Hippocampal formation (tissue), 2 donors: Measurements from ENCODE around the gene ATP2B3.

Experiments used
- DNase-seq, 2 donors: peaks; one replicate each; lab custom pipeline; 2025; lab: John Stamatoyannopoulos, UW

The ATP2B3 gene

DNA sequence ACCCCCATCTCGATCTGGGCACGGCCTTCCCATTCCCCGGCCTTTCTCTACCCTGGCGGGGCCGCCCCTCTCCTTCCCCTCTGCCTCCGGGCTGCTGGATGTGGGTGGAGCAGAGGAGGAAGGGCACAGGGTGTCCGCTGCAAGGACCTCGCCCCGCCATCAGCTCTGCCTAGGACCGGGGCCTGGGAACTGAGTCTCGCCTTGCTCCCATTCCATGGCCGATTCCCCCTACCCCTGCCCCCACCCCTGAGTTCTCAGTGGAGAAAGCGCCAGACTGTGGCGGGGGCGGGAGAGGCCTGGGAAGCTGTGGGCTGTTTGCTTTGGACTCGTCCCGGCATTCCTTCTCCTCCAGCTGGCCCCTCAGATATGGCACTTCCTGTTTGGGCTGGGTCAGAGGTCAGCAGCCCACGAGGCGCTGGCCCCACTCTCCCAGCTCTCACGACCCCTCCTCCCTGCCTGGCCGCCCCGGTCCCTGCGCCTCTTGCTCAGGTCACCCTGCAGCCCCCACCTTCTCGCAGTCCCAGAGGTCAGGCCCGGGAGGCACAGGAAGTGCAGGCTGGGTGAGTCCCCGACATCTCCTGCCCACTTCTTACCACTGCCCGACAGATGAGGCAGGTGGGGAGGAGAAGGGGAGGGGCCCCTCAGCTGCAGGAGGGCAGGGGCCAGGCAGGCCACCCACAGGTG lies 29.1 kb upstream of the ATP2B3 start:
- DNase-seq: no peak

DNA sequence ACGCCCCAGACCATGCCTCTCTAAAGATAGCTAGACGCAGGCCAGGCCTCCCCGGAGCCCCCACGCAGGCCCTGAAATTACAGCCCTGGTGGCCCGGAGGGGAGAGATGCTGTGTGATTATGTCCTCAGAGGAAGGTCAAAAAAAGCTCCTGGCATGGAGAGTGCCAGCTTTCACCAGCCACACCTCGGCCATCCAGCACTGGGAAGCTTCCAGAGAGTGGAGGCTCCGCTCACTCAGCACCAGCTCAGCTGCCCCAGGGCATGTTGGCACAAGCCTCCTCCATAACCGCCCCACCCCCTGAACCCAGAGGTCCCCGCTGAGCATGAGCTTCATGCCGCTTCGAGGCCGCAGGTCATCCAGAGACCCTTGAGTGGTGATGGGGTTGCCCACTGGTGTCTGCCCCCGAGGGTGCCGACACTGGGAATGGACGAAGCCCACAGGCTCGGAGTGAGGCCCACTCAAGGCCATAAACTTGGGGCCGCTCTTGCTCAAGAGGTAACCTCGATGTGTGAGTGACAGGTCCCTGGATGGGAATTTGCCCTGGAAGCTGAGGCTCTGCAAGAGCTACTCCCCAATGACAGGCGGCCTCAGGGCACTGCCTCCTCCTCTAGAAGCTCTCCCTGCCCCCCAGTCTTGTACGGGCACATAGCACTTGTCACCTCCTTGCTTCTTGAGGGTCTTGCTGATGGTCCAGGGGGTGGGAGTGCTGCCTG lies 27.1 kb upstream of the ATP2B3 start:
- DNase-seq: no peak

DNA sequence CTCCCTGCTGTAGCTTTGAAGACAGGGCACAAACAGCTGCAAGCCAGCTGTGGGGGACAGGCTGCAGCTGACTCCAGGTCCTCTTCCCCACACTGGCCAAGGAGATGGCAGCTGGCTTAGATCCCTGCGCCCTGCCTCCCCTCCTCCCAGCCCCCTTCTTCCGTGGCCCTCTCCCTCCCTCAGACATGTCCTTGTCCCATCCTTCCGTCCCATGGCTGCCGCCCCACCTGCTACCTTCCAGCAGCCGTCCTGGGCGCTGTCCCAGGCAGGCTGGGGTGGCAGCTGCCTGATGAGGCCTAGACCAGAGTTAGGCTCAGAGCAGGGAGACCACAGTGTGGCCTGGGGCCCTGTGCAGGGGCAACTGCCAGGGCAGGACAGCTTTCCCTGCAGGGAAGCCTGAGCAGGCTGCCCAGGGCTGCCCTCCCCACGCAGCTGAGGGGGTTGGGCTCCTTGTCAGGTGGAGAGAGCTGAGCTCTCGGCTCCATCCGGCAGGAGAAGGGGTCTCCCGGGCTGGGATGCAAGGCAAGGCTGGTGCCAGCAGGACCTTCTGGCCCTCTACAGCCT lies 26.0 kb upstream of the ATP2B3 start:
- no peak for DNase-seq

DNA sequence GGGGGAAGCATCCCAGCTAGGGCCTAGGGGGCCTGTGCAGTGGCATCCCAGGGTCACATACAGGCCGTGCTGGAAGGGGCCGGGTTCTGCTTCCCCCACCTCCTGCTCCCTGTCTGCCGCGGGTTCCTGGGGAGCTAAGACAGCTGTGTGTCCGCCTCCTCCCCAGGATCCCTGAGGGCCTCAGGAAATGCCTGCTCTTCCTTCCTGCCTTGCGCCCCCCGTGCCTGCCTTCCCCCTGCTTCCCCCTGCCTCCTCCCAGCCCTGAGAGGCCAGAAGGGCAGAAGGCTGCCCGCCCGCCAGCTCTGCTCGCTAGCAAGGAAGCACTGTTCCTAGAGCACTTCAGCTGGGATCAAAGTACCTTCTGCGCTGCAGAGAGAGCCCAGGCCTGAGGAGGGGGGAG lies 25.5 kb upstream of the ATP2B3 start:
- no peak for DNase-seq

DNA sequence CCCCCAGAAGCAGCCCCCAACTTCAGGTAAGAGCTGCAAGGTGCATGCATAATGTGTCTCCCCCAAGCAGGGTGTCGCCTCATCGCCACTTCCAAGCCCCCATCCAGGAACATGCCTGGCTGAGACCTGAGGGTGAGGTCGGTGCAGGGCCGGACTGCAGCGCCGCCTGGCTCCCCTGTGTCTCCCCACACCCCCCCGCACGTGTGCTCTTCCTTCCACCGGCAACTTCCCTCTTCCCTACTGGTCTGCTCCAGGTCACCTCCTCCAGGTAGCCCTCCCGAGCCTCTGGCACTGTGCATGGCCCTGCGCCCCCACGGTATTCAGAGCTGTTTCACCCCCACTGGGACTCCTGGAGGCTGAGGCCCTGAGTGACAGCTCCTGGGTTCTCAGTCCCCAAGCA lies 24.9 kb upstream of the ATP2B3 start:
- DNase-seq: no peak

DNA sequence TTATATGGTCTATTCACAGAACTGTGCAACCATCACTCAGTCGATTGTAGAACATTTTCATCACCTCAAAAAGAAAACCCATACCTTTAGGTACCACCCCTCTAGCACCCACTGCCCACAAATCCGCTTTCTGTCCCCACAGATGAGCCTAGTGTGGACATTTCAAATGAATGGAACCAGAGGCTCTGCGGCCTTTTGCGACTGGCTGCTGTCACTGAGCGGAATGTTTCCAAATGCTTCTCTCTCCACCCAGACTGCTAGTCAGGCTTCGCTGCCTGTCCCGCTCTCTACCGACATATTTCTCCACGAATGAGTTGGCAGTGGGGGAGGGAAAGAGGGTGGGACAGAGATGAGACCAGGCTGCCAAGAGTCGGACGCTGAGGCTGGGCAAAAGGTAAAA lies 24.4 kb upstream of the ATP2B3 start:
- DNase-seq: no peak

DNA sequence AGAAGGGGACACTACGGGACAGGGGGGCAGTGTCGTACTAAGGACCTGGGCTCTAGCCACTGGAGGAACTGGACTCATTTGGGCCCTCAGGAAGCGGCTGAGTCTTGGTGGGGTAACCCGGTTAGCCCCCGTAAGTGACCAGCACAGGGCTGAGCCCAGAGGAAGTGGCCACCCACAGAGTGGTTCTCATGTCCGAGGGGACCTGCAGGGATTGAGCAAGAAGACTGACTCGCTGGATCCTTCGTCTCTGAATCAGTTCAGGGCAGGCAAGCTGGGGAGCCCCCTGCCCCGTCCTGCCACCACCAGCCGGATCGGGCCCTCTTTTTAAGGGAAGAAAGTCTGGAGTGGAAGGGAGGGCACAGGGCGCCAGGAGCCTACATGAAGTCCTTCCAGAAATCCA lies 23.4 kb upstream of the ATP2B3 start:
- DNase-seq: no peak

DNA sequence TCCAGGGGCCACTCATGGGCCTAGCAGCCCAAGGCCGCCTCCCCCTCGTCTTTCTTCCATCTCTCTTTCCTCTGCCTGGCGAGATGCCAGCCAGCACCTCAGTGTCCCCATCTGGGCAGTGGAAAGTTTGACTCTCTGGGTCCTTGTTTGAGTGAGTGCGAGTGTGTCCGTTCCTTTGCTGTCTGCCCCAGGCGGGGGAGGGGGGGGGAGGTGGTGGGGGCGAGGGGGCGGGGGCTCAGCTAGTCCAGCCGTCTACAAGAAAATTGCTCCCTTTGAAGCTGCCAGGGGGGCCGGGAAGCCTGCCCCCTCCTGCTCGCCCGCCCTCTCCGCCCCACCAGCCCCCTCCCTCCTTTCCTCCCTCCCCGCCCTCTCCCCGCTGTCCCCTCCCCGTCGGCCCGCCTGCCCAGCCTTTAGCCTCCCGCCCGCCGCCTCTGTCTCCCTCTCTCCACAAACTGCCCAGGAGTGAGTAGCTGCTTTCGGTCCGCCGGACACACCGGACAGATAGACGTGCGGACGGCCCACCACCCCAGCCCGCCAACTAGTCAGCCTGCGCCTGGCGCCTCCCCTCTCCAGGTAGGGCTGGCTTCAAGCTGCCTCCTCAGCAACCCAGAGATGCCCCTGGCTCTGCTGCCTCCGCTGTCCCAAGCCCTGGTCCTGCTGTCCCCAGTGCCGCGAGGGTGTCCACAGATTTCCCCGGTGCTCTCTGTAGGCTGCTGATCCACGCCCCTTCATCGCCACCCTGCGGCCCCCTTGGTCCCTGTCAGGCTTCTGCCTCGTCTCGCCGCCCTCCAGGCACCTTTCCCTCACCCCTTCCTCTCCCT lies 22.7 kb upstream of the ATP2B3 start, which contains the start of gene BGN:
Gene BGN, plus strand, starts transcription at position 440 of the 821 bp plus-strand sequence. CDS start 9,652 bp downstream, outside the sequence.
- DNase-seq: peak; percentile 3 to 27

DNA sequence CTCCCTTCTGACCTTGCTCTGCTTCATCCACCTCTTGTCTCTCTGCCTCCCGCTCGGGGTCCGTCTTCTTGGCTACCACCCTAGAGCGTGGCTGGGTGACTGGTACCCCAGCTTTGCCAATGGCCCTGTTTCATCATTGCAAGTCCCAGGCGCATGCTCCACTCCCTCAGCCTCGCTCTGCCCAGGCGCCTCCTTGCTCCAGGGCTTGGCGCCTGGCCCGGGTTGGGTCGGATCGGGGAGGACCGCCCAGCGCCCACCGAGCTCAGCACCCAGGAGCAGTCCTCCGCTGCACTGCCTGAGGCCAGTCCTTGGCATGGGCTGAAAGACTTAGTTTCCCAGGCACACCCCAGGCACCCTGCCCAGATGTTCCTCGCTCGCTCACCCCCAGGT lies 22.1 kb upstream of the ATP2B3 start:
- DNase-seq: no peak

DNA sequence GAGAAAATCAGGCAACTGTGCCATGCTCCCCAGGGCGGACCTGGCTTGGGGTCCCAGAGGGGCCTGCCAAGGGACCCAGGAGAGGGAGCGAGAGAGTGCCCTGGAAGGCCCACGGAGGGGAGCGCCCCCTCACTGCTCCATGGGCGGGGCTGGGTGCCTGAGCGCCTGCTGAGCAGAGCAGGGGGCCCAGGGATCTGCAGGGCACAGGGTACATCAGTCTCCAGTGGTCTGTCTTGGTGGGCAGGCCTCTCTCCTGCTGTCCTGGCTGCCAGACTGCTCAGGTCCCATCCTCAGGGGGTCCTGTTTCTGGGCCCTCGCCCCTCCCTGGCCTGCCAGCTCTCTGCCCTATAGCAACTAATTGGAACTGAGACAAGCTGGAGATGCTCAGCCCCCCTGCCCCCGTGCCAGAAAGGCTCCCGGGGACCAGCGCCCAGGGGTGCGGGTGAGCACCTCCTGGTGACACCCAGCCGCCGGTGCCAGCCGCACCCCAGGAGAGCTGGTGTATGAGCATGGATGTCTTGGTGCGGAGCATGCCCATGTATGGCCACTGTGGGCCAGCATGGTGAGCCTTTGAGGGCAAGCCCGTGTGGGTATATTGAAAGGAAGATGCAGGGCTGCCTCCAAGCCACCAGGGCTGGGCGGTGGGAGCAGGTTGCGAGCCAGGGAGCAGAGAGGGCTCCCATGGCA lies 21.4 kb upstream of the ATP2B3 start:
- no peak for DNase-seq

DNA sequence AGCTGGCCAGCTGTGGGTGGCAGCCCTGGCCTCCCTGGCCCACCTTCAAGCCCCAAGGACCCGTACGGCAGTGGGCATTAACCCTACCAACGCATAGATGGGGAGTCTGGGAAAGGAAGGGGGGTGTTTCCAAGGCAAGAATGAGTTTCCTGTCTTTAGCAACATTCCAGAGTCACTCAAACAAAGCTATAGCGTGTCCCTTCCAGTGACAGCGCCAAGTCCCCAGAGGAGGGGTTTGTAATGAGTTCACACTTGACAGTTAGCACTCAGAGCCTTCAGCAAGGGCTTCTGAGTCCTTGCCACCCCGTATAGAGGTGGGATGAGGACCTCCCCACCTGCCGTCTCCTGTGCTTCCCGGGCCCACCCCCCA lies 20.9 kb upstream of the ATP2B3 start:
- no peak for DNase-seq

DNA sequence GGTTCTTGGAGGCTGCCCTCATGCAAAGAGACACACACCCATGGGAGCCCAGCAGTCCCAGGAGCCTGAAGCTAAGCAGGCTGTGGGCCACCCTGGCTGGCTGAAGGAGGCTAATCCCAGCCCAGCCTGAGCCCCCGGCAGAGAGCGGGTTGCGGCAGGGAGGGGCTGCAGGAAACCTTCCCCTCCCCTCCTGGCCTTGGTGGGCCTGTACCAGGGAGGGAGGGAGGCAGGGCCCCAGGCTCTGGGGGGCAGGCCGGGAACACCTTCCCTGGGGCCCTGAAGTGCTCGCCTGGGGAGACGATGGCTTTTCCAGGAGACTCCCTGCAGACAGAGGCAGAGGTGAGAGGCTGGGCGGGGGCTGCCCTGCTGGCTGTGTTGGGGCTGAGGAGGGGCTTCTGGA lies 19.0 kb upstream of the ATP2B3 start:
- DNase-seq: no peak

DNA sequence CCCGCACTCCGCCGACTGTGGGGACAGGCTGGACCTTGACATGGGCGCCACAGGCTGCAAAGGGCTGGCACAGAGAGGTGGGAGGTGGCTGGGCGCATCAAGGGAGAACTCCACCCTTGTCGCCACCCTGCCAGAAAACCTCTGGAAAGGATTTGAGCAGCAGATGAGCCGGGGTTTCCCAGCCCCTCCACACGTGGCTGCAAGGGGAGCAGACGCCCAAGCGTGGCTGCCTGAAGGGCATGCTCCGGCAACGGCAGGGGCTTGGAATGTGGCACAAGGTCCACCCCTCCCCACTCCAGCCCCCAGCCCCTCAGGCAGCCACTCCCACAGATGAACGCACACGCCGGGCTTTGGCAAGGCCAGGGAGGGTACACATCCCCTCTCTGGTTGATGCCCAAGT lies 18.1 kb upstream of the ATP2B3 start:
- DNase-seq: no peak

DNA sequence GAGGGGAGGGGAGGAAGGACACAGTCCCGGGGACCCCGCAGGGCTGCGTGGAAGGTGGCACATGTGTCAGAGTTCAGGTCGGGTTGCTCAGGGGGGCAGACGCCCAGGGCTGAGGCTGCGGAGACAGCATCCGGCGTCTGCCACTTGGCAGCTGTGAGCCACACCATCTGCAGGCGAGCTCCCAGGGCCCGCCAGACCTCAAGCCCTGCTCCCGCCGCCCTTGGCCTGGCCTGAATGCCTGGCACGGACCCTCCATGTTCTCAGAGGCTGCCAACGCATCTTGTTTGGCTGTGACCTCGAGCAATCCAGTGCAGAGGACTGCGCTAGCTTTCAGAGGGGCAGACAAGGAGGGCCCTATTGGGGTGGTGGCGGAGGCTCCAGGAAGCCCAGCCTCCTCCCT lies 17.6 kb upstream of the ATP2B3 start:
- peak; percentile 35 to 61 for DNase-seq

DNA sequence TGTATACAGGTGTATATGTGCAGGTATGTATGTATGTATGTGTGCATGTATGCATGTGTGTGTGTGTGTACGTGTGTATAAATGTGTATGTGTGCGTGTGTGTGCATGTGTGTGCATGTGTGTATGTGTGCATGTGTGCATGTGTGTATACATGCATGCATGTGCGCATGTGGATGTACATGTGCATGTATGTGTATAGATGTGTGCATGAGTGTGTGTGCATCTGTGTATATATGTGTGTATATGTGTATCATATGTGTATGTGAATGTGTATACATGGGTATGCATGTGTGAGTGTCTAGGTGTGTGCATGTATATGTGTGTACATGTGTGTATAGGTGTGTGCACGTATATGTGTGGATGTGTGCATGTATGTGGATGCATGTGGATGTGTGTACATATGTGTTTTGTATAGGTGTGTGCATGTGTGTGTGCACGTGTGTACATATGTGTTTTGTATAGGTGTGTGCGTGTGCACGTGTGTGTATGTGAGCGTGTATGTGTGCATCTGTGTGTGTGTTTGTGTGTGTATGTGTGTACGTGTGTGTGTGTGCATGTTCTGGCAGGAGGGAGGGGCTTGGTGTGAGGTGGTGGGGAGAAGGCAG lies 16.7 kb upstream of the ATP2B3 start:
- no peak for DNase-seq

DNA sequence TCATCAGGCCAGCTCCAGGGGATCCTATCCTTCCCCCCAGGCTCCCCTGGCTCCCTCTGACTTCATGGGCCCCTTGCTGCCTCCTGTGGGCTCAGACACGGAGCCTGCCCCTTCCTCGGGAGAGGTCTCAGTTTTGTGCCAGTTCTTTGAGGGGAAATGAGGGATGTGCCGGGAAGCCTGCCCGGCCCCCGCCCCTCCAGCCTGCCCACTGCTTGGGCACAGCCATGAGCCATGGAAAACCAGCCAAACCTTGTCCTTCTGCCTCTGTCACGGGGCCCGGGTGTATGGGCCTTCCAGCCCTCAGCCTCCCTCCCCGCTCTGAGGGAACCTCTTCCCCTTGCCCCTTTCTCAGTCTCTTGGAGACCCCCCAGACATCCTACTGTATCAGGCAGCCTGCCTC lies 15.9 kb upstream of the ATP2B3 start:
- peak in 1 of 2 donors; percentile 9 for DNase-seq

DNA sequence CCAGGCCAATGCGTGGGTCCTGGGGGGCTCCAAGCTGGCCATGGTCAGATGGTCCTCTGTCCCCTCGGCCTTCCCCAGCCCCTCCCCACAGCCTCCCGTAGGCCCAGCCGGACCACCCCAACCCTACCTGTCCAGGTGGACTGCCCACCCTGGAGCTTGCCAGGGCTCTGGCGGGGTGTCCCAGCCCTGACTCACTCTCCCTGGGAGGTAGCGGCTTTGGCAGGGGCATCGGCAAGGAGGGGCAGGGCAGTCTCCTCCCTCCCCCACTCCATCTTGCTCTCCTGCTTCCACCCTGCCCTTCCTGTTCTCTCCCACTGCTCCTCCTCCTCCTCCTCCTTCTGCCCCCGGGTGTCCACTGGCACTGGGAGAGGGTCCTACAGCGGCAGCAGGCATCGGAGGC lies 15.3 kb upstream of the ATP2B3 start:
- DNase-seq: no peak

DNA sequence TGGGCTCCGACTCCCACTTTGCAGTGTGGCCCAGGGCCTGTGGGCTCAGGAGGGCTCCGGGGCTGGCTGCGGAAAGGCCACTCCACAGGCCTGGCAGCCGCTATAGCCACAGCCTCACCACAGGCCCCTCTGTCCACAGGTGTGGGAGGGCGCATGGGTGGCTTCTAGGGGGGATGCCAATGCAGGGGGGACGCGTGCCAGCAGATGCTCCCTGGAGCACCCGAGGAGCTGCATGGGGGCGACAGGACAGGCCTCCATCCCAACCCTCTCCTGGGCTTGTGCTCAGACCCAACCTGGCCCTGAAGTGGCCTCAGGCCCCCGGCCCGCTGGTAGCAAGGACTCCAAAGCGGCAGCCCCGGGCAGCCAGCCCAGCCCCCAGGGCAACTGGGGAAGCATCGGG lies 14.6 kb upstream of the ATP2B3 start:
- DNase-seq: no peak

DNA sequence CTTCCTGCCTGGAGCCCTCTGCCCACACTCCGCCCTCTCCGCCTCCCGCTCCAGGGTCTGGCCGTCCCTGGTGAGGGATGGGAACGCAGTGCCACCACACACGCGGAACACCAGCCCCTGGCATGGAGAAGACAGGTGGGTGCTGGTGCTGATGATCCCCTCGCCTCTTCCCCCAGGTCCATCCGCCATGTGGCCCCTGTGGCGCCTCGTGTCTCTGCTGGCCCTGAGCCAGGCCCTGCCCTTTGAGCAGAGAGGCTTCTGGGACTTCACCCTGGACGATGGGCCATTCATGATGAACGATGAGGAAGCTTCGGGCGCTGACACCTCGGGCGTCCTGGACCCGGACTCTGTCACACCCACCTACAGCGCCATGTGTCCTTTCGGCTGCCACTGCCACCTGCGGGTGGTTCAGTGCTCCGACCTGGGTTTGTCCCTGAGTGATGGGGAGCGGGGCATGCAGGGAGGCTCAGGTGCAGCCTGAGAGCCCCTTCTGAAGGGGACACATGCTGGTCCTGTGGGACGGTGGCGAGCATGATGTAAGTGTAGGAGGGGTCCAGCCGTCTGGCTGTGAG lies 12.9 kb upstream of the ATP2B3 start:
- DNase-seq: no peak

DNA sequence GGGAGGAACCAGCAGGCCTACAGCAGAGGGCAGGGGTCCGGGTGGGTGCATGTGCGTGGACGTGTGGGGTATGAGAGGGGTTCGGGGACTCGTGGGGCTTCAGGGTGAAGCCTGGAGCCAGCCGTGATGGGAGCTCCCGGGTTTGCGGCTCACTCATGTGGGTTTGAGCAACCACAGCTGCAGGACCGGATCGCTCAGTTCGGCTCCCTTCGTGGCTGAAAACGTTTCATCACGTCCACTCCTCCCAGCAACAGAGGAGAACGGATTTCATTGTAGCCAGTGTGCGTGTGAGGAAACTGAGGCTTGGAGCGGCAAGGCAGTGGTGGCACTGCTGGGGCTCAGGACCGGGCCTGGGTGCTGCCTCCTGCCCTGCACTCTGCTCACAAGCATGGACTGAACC lies 12.1 kb upstream of the ATP2B3 start:
- DNase-seq: no peak

DNA sequence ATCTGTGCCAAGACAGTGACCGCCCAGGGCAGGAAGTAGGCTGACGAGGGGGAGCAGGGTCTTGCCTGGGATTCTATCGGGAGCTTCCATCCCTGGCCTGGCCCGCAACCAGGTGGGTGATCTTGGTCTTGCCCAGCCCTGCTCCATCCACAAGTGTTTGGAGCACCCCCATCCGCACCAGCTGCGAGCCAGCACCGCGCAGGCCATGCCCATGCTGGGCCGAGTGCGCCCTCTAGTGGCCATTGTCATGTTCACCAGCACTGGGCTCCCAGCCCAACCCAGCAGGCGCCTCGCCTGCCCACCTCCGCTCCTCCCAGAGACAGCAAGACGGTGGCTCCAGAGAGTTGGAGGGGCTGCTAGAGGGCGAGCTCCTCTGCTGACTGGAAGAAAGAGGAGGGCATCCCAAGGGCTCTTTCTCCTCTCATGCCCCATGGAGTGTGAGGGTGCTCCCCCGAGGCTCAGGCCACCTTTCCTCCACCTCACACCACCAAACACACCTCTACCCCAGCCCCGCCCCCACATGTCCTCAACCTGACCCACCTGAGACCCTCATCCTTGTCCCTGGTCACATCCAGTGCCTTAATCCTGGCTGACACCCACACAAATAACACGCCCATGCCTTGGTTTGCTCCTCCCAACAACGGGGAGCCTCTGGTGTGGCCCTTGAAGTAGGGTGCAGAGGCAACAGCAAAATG lies 9.8 kb upstream of the ATP2B3 start:
- DNase-seq: peak; percentile 51 to 65
